HG02763 (cell line): ENCODE measurements around the gene TANGO6.

ENCODE experiments used
- ATAC-seq: cut with Tn5 transposase; IDR thresholded peaks from one replicate; pipeline ENCODE4 v1.9.1; 2021; ENCODE audit warnings: mild to moderate bottlenecking, moderate library complexity; ENCODE audit not compliant: unreplicated experiment

Gene TANGO6

DNA sequence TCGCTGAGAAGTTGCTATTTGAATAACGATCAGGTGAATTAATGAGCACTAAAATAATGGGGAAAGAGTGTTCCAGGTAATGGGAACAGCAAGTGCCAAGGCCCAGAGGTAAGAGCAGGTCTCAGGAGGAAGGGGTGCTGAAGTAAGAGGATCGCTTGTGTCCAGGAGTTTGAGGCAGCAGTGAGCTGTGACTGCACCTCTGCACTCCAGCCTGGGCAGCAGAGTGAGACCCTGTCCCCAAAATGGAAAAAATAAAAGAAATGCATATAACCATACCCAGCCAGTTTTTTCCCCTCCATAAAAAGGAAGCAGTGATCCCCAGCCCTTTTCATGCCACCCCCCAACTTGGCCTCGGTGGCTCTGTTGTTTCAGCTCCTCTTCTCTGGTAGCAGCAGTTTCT is 245.4 kb downstream of the TANGO6 start:
- no peak for ATAC-seq

DNA sequence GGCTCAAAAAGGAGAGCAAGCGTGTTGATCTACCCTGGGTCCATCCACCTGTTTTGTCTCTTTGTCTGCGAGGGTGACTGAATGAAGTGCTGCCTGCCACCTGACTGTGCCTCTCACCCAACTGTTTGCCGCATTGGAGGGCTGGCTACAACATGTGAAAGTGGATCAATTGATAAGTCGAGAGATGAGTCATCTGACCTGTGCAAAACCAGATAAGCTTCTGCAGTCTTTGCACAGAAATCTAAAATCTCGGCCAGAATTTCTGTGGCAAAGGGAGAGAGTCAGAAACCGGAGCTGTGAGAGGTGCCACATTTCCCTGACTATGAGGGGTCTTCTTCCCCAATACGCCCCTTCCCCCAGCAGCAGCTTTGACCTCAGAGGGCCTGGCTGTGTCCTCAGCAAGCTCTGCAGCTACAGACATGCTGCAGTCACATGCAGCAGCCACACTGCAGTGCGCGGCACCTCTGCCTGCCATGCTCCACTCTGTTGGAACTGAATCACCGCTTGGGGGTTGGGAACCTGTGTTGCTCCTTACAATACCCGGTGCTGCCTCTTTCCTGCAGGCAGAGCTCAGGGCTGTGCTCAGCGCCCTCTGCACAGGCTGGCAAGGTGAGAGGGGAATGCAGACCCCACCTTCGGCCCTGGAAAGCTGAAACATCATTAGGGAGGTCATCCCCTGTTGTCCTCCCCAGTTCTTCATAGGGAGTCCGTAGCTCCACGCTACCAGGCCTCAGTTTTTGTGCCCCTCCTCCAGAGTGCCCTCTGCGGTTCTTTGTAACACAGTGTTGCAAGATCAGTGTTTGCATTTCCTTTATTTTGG is 246.0 kb downstream of the TANGO6 start:
- no peak for ATAC-seq

DNA sequence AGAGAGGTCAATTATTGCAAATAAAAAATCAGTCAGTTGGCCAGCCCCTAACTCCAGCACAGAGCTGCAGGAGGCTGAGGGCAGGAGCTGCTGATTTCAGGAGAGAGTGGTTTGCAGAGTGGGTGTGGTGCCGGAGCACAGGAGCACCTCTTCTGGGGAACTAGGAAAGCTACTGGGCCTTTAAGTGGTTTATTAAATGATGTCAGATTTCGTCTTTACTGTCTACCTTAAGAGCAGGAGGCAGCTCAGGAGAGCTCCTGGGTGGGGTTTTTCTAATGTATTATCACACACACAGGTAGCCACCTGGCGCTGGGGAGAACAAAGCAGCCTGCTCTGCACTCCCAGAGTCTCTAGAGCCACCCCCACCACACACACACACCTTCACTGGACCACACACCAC is 250.6 kb downstream of the TANGO6 start:
- no peak for ATAC-seq

DNA sequence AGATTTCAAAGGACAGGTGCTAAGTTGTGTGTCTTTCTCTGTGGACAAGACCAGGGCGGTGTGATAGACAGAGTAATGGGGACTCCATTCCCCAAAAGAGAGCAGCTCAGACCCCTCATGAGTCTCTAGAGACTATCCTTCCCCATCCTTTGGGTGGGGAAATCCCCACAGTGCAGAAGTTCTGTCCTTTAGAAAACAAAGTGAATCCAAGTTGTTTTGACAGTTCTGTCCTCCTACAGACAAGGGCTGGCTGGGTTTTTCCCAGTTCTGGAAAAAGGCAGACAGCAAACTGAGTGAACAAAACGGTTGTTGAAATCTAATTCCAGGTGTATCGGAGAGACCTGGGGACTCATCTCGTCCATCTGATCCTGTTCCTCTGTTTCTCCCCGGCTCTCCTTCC is 251.2 kb downstream of the TANGO6 start:
- no peak for ATAC-seq

DNA sequence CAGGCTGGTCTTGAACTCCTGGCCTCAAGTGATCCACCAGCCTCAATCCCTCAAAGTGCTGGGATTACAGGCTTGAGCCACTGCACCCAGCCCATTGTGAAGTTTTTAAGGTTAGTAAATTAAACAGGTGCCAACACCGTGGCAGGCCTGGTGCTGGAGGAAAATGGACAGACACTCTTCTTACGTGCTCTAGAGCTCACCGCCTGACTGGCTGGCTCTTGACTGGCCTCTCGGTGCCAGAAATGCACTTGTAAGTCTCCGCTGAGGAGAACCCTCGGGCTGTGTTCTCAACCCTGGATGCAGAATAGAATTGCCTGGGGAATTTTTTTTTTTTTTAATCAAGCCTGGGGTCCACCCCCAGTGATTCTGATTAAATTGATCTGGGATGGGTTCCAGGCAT is 251.9 kb downstream of the TANGO6 start:
- ATAC-seq = no peak

DNA sequence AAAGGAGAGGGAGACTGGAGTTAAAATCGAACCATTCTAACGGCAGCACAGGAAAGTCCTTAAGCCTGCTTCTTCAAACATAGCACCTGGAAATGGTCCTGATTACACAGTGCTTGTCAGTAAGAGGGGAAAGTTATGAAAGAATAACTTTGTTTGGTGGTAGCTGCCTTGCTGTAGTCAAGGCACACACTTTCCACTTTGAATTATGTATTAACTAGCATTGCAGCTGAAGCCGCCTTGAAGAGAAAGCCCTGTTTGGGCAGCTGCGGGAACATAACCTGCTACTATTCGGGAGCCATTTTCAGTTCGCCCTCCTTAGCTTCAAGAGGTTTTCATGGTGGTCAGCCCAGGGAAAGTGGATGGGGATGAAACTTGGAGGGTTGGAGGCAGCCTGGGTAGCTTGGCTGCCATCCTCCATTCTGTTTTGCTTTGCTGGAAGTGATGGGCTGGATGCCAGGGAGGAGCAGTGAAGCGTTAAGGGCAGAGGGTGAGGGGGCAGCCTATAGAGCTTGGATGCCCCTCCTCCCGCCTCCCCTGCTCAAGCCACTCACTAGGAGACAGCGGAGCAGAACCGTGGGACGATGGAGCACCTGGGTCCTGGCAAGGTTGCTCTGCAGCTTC is 256.9 kb downstream of the TANGO6 start:
- ATAC-seq = no peak

DNA sequence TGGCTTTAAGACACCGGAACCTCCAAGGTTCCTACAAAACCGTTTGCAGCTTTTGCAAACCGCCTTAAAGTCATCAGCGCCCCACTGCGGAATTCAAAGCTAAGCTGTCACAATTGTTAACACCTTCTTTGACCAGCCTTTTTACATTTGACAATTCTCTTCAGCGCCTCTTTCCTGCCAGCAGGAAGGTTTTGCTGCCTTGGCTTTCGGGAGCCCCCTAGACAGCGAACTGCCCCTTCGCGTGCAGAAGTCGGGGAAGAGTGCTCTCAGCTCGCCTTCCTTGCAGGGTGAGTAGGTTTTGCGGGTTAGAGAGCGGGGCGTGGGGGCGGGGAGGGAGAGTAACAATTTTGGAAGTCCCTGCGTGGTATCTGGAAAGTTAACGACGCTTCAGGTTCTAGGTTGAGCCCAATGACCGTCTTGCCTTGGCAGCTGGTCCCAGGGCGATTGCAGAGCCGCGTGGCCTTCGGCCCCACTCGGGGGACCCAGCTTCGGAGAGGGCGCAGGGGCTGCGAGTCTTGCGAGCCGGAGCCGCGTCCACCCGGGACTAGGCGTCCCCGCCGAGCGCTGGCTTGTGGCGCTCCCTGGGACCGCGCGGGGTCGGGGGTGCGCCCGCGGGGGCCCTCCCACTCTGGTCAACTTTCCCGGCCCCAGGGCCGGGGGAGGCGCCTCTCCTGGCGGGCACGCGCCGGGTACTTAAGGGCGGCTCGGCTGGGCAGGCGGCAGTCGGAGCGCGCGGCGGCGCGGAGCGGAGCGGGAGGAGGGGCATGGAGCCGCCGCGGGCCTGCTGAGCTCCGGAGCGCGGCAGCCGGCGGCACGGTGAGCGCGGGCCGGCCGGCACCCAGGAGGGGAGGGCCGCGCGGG is 262.4 kb downstream of the TANGO6 start, which contains the start of gene HAS3:
HAS3 (plus strand) TSS at position 153 of the 861 bp plus-strand sequence. CDS start 3,743 bp downstream, outside the sequence.
- ATAC-seq = no peak

DNA sequence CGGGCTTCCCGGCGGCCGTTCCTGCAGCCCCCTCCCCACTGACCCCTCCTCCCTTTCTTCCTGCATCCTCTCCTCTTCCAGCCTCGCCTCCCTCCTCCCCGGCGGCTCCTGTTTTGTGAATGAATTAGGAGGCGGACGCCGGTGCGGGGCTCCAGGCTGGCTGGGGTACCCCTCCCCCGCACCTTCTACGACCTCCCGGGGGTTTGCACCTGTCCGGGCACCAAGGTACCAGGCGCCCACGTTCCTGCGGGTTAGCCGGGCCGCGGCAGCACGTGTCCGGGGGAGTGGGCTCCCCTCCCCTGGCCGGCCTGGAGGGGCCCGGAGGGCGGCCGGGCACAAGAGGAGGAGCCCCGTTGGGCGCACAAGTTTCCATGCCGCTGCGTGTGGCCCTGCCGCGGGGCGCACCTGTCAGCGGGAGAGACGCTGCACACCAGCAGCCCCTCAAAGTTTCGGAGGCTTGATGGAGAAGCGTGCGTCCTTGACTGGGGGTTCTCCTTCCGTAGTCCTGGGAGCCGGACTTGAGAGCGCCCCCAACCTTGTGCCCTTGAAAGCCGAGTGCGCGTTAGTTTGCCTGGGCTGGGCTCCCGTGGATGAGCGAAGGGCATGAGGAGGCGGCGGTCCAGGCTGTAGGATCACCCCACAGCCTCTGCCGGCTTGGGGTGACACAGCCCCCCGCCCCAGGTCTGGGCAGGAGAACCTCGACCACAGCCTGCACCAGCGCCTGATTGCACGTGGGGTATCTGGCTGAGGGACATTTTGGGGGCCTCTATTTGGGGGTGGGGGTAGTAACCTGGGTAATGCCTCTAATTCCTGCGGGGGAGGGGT is 263.4 kb downstream of the TANGO6 start:
- no peak for ATAC-seq

DNA sequence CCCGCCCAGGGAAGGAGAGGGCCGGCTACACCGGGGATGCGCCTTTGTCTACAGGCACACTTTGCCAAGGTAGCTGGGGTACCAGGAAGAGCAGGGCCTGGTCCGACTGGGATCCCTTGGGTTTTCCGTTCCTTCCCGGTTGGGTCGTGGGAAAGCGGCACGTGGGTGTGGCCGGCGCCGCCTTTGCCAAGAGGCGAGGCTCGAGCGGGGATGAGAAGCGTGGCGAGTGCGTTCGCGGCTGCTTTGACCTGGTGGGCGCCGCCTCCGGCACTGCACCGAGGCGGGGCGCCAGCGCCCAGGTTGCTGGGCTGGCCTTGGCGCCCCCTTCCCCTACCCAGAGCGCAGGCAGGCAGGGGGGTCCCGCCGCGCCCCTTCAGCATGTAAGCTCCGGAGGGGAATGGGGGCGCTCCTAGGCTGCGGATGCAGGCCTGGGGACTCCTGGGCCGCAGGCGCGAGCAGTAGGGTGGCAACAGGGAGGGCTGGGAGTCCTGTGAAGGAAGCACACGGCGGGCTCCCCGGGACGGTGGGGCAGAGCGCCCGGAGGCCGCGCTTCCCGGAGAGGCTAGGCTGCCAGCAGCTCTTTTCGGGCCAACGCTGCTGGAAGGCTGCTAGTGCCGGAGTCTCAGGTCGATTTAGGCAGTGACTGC is 264.1 kb downstream of the TANGO6 start:
- ATAC-seq = no peak

DNA sequence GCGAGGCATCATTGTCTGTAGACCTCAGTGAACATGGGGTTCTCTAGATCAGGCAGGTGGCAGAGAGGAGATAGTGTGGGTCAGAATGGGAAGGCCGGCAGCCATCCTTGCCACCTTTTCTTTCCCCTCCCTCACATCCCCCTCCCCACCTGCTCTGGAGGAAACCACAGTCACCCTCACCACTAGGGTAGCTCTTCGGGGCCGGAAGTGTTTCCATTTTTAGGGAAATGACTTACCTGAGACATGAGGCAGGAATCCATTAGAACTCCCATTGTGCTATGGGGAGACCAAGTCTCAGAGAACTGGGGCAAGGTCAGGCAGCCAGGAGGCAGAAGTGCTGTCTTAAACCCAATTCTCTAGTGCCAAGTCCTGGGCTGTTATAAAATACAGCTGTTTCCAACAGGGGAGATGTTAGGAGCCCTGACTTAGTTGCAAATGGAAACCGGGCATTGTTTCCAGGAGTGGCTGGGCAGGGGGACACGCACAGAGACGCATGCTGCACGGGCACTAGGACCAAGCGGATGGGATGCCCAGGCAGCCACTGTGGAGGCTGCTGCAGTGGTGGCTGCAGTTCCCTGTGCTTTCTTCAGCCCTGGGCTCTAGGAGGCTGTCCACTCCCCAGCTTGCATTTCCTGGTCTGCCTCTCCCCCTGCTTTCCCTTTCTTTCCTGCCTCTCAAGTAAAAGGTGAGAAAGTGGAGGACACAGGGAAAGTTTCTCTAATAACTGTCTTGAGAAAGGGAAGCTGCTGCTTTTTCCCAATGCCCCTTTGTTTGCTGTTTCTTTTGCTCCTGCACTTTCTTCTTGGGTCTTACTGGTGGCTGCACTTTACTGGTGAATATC is 265.0 kb downstream of the TANGO6 start:
- no peak for ATAC-seq

DNA sequence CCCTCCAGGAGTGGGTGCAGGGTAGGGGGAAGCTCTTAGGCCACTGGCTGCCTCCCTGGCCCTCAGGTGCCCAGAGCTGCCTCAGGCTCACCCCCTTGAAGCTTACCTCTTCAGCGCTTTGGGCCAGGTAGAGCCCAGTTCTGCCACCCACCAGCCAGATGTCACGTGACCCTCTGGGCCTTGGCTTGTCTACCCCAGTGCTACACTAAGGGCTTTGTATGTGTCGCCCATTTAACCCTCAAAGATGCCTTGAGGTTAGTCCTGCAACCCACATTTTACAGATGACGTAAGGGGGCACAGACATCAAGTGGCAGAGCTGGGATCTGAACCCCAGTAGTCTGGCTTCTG is 265.5 kb downstream of the TANGO6 start:
- no peak for ATAC-seq

DNA sequence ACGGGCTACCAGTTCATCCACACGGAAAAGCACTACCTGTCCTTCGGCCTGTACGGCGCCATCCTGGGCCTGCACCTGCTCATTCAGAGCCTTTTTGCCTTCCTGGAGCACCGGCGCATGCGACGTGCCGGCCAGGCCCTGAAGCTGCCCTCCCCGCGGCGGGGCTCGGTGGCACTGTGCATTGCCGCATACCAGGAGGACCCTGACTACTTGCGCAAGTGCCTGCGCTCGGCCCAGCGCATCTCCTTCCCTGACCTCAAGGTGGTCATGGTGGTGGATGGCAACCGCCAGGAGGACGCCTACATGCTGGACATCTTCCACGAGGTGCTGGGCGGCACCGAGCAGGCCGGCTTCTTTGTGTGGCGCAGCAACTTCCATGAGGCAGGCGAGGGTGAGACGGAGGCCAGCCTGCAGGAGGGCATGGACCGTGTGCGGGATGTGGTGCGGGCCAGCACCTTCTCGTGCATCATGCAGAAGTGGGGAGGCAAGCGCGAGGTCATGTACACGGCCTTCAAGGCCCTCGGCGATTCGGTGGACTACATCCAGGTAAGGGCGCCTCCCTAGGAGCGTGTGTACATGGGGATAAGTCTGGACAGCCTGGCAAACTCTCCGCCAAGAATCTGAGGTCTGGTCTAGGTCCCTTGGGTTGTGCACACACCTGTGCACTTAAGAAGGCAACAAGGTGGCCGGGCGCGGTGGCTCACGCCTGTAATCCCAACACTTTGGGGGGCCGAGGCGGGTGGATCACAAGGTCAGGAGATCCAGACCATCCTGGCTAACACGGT is 266.3 kb downstream of the TANGO6 start:
- ATAC-seq = no peak

DNA sequence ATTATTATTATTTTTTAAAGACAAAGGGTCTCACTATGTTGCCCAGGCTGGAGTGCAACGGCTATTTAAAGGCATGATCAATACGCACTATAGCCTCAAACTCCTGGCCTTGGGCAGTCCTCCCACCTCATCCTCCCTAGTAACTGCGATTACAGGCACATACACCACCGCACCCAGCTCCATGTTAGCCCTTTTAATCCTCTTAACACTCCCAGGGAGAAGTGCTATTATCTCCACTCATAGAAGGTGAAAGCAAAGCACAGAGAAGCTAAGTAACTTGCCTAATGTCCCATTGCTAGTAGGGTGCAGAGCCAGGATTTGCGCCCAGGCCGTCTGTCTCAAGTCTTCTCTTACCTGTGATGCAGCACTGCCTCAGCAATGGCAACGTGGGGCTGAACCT is 267.1 kb downstream of the TANGO6 start:
- ATAC-seq = no peak

DNA sequence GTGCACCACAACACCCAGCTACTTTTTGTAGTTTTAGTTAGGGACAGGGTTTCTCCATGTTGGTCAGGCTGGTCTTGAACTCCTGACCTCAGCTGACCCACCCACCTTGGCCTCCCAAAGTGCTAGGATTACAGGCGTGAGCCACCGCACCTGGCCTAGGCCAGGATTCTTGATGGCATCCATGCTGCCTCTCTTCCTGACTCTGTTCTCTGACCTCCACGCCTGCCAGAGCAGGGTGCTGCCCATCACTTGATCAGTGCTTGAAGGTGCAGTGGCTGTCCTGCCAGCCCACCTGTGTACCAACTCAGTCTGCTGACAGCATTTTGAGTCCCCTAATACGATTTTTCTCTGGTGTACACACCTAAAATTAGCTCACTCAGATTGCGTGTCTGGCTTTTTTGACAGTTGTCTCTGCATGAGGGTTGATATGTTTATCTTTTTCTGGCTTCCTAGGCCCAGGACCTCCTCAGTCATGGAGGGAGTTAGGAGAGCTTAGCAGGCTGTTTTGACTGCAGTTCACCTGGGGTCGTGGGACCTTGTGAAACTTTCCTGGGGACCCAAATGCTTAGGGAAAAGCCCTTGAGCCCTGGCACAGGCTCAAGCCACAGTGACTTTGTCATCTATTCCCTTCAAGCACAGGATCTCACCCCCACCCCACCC is 268.0 kb downstream of the TANGO6 start:
- no peak for ATAC-seq

DNA sequence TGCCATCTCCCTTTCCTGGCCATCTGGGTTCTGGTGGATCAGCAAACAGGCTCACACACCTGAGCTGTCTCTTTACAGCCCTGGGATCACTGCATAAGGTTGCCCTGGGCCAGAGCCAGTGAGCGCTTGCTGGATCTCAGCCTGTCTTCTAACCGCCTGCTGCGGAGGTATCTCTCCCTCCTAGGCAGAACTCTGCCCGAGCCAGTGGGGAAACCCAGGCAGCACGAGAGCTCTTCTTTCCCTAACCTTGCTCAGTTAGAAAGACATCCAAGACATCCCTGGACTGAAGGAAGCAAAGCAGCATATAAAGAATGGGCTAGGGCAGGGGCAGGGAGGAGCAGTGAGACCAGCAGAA is 268.5 kb downstream of the TANGO6 start:
- ATAC-seq = no peak

DNA sequence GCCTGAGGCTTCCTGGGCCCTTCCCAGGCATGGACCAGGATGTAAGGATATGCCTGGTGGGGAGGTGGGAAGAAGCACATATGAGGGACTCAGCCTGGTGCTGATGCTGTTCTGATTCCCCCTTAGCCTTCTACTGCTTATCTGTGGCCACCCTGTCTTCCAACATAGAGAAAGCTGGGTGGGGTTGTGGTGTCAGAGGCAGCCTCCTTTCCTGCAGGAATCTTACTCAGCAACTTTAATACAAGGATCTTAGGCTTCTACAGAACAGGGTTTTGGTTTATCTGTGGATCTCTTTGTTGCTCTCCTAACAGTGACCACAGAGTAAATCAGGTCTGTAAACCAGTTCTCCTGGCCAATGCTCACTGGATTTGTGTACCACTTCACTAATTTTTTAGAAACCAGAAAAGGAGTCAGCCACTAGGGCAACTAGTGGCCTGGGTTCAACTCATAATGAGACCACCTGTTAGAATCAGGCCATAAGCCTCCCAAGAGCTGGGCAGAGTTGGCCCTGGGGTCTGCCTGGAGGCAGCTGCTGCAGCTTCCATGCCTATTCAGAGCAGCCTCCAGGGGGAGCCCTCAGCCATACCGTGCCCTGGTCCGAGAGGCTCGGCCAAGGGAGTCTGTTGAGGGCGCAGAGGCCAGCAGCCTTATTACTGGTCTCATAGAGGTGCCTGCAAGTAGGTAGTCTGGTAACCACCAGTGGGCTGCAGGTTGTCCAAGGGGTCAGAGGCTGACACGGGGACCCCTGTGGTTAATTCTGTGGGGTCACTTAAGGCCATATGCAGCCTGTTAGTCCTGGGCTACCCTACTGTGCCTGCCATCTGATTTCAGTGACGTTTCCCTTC is 269.2 kb downstream of the TANGO6 start:
- no peak for ATAC-seq

DNA sequence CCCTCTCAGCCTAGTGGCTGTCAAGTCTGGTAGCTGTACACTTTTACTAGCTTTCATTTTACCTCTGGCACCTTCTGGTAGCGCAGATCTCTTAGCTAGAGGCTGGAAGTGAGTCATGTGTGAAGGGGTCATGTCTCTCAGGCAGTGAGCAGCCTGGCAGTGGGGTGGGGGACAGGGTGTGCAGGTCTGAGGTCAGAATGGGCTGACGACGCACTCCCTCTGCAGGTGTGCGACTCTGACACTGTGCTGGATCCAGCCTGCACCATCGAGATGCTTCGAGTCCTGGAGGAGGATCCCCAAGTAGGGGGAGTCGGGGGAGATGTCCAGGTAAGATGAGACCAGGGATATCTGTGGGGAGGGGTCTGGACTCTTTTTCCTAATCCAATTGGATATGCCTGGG is 269.9 kb downstream of the TANGO6 start:
- no peak for ATAC-seq
